Measurements from ENCODE around the gene SMIM44. TPM values are rescaled to one million over a fixed set of nuclear protein-coding genes. Genes with fewer than 3 reads are reported as not detected.

SMIM44 gene
- total RNA-seq, 1 donor from 2014 or later = not detected

- H3K27ac ChIP-seq = no peak overlapping the region
- no peaks in the 10 kb centered on the region for H3F3A ChIP-seq (ENCODE audit: low read depth)
- no peak for DNase-seq (ENCODE audit: low spot score)
- no peaks in the 10 kb centered on the region for H3K79me2 ChIP-seq (ENCODE audit: low read depth)
- H3K36me3 Mint-ChIP-seq = peaks cover 11% of the 10 kb centered on the region
- H3K9me3 Mint-ChIP-seq = no peaks in the 10 kb centered on the region
- no peak overlapping the region for H3K9ac ChIP-seq
- no peaks in the 10 kb centered on the region for H3K27me3 Mint-ChIP-seq (ENCODE audit: insufficient read depth, low read depth)
- TF ChIP-seq, protein P1, sequence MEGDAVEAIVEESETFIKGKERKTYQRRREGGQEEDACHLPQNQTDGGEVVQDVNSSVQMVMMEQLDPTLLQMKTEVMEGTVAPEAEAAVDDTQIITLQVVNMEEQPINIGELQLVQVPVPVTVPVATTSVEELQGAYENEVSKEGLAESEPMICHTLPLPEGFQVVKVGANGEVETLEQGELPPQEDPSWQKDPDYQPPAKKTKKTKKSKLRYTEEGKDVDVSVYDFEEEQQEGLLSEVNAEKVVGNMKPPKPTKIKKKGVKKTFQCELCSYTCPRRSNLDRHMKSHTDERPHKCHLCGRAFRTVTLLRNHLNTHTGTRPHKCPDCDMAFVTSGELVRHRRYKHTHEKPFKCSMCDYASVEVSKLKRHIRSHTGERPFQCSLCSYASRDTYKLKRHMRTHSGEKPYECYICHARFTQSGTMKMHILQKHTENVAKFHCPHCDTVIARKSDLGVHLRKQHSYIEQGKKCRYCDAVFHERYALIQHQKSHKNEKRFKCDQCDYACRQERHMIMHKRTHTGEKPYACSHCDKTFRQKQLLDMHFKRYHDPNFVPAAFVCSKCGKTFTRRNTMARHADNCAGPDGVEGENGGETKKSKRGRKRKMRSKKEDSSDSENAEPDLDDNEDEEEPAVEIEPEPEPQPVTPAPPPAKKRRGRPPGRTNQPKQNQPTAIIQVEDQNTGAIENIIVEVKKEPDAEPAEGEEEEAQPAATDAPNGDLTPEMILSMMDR (IDR thresholded peaks at IDR 0.05) = no peak
- TF ChIP-seq EZH2phosphoT487 (IDR thresholded peaks at IDR 0.05) = no peak
- H2AFZ ChIP-seq (replicated peaks) = no peak overlapping the region
- no peaks in the 10 kb centered on the region for H3K36me3 ChIP-seq
- H3K9me3 ChIP-seq (ENCODE audit: low read depth) = no peaks in the 10 kb centered on the region
- H3K4me3 Mint-ChIP-seq = no peak overlapping the region
- H4K20me1 ChIP-seq (ENCODE audit: low read depth) = peaks cover 45% of the 10 kb centered on the region
- no peak overlapping the region for H3K4me2 ChIP-seq
- H3K4me3 ChIP-seq = no peak overlapping the region
- H3K4me1 Mint-ChIP-seq = peaks cover 2% of the 10 kb centered on the region
- no peak overlapping the region for H3K27ac Mint-ChIP-seq
- H3K4me1 ChIP-seq = no peaks in the 10 kb centered on the region
- no peaks in the 10 kb centered on the region for H3K27me3 ChIP-seq
These were observed 44.1 kb upstream of the SMIM44 start for GRCh38 chr19:3527238-3527910.

GRCh38 chr19:3526507-3527237 lies 43.4 kb upstream of the SMIM44 start:
- H3K79me2 ChIP-seq (ENCODE audit: low read depth) = no peaks in the 10 kb centered on the region
- H3K27me3 Mint-ChIP-seq (ENCODE audit: insufficient read depth, low read depth) = no peaks in the 10 kb centered on the region
- no peaks in the 10 kb centered on the region for H3K9me3 Mint-ChIP-seq
- TF ChIP-seq, protein P1 (IDR thresholded peaks at IDR 0.05) = peak; percentile 34
- no peak for TF ChIP-seq EZH2 (IDR thresholded peaks at IDR 0.05)
- peaks cover 52% of the 10 kb centered on the region for H4K20me1 ChIP-seq (ENCODE audit: low read depth)
- H3K27ac Mint-ChIP-seq = no peak overlapping the region
- DNase-seq (ENCODE audit: low spot score) = no peak
- H3K4me2 ChIP-seq = no peak overlapping the region
- no peaks in the 10 kb centered on the region for H3K27me3 ChIP-seq
- no peaks in the 10 kb centered on the region for H3K9me3 ChIP-seq (ENCODE audit: low read depth)
- H3K27ac ChIP-seq = no peak overlapping the region
- H3K36me3 Mint-ChIP-seq = peaks cover 13% of the 10 kb centered on the region
- no peak overlapping the region for H3K4me3 ChIP-seq
- no peaks in the 10 kb centered on the region for H3F3A ChIP-seq (ENCODE audit: low read depth)
- no peaks in the 10 kb centered on the region for H3K36me3 ChIP-seq
- H3K9ac ChIP-seq = no peak overlapping the region
- H2AFZ ChIP-seq (replicated peaks) = no peak overlapping the region
- peaks cover 2% of the 10 kb centered on the region for H3K4me1 Mint-ChIP-seq
- no peaks in the 10 kb centered on the region for H3K4me1 ChIP-seq
- no peak overlapping the region for H3K4me3 Mint-ChIP-seq

DNA sequence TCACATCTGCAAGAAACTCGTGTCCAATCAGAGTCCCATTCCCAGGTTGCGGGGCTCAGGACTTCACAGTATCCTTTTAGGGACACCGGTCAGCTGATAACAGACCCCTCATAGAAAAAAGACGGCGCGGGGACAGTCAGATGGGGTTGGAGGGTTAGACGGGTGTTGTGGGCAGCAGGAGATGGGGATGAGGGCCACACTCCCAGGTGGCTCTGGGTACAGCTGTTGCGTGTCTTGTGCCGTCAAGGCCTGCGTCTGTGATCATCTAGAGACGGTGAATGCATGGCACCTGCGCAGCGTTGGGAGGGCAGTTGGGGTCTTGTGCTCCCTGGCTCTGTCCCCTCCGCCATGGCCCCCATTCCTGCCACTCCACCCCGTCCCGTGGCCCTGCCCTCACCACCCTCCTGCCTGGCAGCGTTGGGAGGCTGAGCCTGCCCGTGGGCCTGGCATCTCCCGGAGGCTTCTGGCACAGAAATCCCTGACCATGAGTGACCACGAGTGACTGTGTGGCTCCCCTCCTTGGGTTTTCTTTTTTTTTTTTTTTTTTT lies 41.7 kb upstream of the SMIM44 start:
- H2AFZ ChIP-seq (replicated peaks) = no peak overlapping the region
- H4K20me1 ChIP-seq (ENCODE audit: low read depth) = peaks cover 69% of the 10 kb centered on the region
- H3K79me2 ChIP-seq (ENCODE audit: low read depth) = peaks cover 15% of the 10 kb centered on the region
- peak overlapping the region; percentile 42 for H3K27ac Mint-ChIP-seq
- no peaks in the 10 kb centered on the region for H3K27me3 Mint-ChIP-seq (ENCODE audit: insufficient read depth, low read depth)
- no peaks in the 10 kb centered on the region for H3K9me3 ChIP-seq (ENCODE audit: low read depth)
- no peaks in the 10 kb centered on the region for H3K27me3 ChIP-seq
- peaks cover 13% of the 10 kb centered on the region for H3K36me3 Mint-ChIP-seq
- H3F3A ChIP-seq (ENCODE audit: low read depth) = no peaks in the 10 kb centered on the region
- peaks cover 2% of the 10 kb centered on the region for H3K4me1 Mint-ChIP-seq
- H3K4me2 ChIP-seq = no peak overlapping the region
- H3K9me3 Mint-ChIP-seq = no peaks in the 10 kb centered on the region
- no peaks in the 10 kb centered on the region for H3K36me3 ChIP-seq
- DNase-seq (ENCODE audit: low spot score) = no peak
- peak overlapping the region; percentile 65 for H3K4me3 Mint-ChIP-seq
- H3K4me3 ChIP-seq = no peak overlapping the region
- no peak overlapping the region for H3K27ac ChIP-seq
- no peak for TF ChIP-seq EZH2 (IDR thresholded peaks at IDR 0.05)
- TF ChIP-seq EZH2phosphoT487 (IDR thresholded peaks at IDR 0.05) = no peak
- TF ChIP-seq, protein P1 (IDR thresholded peaks at IDR 0.05) = no peak
- no peak overlapping the region for H3K9ac ChIP-seq
- H3K4me1 ChIP-seq = no peaks in the 10 kb centered on the region
